Stimulated activated CD8-positive, alpha-beta memory T cell treated with anti-CD3 and anti-CD28 coated beads, Interleukin-7, amount 100 ng/mL, for 24 hours (primary cell): ENCODE data around the gene ST7L.

Experiments
- DNase-seq: peaks from one replicate; pipeline ENCODE4 v3.0.0-alpha.2; 2020; ENCODE audit warnings: low read depth

The ST7L gene

GRCh38 chr1:112515311-112516009 lies 103.5 kb downstream of the ST7L start:
- DNase-seq: no peak

- DNase-seq: no peak
Observed at GRCh38 chr1:112514901-112515300, 104.0 kb downstream of the ST7L start.

- DNase-seq: no peak
Observed at GRCh38 chr1:112513112-112513870, 105.7 kb downstream of the ST7L start.

DNA sequence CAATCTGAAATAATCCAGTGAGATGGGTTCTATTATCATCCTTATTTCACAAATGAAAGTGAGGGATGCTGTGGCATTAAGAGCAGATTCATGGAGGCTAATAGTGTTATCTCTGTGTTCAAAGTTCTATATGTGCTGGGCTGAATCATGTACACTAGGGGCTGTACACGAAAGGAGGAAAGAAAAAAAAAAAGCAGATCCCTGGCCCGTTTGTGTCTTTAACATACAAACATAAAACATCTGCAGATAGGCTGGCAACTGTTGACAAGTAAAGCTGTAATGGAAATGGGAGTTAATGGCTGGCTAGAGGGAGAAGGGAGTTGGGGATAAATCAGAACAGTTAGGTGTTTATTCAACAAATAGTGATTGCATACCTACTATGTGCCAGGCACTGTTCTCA lies 107.0 kb downstream of the ST7L start:
- DNase-seq: no peak

DNA sequence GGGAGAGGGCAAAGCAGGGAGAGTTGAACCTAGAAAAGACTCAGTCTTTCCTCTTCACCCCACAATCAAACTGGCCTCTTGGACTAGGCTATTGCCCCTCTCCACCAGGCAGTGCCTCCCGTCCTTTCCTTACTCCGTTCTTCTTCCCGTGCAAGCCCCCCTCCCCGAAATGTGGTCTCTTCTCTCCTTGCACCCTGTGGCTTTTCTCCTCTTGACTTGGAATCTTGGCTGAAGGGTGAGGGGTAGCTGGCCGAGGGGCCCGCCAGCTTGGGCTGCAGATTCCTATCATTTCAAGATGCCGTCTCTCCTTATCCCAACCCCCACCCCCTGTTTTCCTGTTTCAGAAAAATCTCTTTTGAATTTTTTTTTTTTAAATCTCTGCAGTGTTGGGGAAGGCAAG lies 108.6 kb downstream of the ST7L start:
- DNase-seq: no peak

DNA sequence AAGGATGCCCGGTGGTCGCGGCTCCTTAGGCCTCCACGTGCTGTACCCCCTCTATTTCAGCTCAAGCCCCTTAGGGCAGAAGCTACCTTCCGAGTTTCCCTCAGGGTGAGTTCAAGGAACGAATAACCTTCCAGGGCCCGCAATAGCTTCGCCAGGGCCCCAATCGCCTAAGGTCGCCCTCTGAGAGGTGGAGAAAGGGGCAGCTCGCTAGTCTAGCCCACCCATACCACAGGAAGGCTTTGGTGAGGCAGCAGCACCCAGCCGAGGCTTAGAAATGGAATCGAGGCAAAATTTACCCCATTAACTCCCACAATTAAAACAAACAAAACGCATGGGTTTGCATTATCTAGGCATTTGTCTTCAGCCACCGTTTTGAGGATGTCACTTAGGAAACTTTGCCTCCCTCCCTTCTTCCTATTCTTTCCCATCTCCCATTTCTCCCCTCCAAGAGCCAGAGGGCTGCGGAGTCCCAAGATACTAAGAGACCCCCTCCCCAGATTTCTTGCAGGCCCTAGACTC lies 109.2 kb downstream of the ST7L start:
- no peak for DNase-seq

DNA sequence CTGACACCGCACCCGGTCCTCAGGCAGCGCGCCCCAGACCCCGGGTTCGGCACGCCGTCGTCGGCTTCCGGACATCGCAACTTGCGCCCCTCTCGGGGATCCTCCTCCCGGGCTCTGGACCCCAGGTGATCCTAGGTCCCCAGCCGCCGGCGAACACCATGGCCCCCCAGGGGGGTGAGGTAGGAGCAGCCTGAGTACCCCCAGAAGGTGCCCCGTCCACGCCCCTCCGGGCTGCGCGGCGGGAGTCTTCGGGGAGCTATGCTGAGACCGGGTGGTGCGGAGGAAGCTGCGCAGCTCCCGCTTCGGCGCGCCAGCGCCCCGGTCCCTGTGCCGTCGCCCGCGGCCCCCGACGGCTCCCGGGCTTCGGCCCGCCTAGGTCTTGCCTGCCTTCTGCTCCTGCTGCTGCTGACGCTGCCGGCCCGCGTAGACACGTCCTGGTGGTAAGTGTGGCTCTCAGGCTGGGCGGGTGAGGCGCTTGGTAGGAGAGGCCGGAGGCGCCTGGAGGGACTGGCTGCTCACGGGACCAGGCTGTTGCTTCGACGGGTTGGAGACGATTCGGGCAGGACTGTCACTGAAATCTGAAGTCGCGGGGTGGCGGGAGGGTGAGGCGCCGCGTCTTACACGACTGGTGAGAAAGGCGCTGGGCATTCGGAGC lies 109.8 kb downstream of the ST7L start:
- no peak for DNase-seq

DNA sequence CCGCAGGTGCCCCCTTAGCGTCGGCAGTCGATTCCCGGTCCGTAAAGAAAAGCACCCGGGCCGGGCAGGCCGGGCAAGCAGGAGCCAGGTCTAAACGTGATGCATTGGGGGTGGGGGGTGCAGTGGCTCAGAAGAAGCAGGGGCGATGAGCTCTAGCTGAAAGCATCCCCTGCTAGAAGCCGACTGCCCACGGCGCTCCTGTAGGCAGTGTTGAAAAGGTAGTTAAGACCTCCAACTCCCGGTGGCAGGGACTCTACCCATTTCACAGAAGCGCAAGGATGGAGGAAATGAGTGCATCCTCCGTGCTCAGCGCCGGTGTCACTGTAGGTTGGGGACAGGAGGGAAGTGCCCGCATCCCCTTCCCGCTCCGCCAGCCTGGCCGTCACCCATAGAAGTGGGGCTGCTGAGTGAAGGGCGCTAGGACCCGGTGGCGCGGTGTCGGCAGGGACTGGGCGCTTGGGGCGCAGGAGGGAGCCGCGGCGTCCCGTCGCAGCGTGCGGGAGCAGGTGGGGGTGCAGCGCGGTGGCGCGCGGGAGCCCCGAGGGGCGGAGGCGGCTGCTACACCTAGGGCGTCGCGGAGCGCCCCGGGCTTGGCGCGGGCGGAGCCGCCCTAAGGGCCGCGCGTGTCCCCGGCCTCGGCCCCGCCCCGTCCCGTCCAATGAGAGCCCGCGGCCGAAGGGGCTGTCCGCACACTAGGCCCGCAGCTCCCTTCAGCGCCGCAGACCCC lies 110.5 kb downstream of the ST7L start, which contains the start of gene WNT2B:
TSS of gene WNT2B (plus strand) at position 688 of the 727 bp plus-strand sequence. CDS start 298 bp downstream, outside the sequence.
- no peak for DNase-seq

GRCh38 chr1:112507921-112508277 lies 111.0 kb downstream of the ST7L start:
- DNase-seq: no peak

DNA sequence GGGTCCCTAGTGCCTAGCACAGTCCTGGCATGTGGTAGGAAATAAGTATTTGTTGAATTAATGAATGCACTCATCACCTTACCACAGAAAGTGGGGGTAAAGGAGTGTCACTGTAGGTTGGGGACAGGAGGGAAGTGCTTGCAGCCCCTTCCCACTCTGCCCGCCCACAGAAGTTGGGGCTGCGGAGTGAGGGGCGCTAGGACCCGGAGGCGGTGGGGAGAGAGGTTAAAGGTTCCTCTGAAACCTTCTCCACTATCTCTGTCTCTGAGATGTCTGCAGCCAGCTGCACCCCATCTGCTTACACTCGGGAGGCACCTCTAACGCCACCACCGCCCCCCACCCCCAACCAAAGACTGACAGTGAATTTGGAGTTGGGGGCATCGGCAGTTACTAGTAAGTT lies 111.6 kb downstream of the ST7L start:
- DNase-seq: no peak

DNA sequence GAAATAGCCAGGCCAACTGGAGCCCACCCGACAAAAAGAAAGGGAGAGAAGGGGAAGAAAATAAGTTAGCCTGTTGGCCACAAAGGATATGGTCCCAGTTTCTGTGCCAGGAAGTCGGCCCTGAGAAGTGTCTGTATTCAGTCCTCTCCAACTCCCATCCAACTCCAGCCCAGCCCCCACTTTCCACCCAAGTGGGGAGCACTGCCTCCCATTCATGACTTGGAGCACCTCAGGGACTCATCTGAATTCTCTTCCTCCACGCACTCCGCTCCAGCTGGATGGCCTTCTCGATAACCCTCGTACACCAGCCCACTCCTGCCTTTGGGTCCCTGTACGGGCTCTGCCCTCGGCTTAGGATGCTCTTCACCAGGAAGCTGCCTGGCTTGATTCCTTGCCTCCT lies 112.2 kb downstream of the ST7L start:
- no peak for DNase-seq

- no peak for DNase-seq
Observed at GRCh38 chr1:112506306-112506705, 112.6 kb downstream of the ST7L start.

- no peak for DNase-seq
Observed at GRCh38 chr1:112505878-112506277, 113.1 kb downstream of the ST7L start.

GRCh38 chr1:112505400-112505785 lies 113.5 kb downstream of the ST7L start:
- no peak for DNase-seq

DNA sequence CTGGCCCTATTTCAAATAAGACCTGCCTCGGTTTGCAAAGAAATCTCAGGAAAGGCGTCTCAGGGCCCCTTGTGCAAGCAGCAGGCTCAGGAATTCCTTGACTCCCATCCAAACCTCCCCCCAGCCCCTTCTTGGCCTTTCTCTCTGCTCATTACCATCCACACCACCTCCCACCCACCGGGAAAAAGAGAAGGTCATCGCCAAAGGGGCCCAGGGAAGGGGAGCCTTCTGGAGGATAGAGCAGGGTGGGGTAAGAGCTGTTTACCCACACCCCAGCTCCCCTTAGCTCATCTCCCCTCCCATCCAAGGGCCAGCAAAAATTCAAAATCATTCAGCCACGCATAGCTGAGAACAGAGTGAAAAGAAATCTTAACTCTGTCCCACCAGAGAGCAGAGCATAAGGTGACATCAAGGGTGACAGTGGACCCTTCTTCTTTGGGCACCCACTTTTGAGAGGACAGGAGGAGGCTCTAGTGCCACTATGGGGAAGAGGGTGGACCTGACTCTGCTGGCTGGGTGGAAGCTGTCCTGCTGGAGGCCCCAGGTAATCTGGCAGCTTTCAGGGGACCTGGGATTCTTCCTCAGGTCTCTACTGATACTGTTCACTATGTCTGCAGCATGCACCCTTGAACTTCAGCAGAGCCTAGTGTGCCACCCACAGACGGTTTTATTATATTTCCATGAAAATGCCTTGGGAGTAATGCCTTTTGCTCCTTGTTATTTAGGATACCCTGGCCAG lies 114.1 kb downstream of the ST7L start:
- no peak for DNase-seq

GRCh38 chr1:112504001-112504660 lies 114.8 kb downstream of the ST7L start:
- no peak for DNase-seq

DNA sequence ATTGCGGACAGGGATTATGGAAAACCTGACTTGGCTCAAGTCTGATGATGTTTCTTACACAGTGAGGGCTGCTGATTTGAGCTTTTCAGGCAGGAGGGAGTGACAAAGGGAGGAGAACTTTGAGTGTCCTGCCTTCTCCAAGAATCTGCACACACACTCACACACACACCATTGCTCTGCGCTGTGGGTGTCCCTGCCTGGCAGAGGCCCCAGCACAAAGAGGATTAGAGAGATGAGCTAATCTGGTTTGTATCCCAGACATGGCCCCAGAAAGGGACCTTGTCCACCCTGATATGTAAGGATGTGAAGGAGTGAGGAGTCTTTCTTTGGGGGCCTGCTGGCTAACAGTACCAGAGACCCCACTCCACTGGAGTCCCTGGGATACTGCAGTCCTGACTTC lies 116.1 kb downstream of the ST7L start:
- DNase-seq: no peak

DNA sequence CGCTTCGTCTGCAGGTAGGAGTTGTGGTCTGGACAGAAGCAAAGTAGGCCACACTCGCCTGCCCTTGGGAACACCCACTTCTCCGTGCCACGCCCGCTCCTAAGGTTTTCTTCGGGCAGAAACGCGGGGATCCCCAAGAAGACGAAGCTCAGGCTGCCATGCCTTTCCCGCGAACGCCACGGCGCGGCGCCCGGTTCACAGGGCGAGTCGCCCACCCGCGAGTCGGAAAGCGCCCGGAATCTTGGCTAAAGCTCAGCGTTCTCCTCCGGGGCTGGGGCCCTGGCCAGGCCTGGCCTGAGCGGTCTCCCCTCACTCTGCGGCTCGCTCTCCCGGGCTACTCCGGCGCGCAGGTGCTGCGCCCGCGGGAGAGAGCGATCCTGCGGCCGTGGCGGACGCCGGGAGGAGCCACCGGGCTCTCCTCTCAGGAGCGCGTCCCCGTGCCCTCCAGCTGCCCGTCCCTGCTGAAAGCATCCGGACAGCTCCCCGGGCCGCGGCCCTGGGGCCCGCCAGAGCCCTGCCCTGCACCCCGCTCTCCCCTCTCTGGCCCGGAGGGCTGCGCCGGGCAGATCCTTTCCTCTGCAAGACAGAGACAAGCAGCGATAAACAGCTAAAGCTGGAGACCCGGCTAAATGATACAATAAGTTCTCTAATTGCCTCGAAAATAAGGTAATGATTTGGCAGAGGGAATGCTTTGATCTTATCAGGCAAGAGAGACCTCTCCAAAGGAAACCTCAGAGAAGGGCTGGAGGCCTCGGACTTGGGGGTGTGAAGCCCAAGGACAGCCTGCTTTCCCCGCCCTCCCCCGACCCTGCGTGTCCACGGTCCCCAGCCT lies 116.9 kb downstream of the ST7L start:
- no peak for DNase-seq

GRCh38 chr1:112496290-112496689 lies 122.7 kb downstream of the ST7L start:
- no peak for DNase-seq

DNA sequence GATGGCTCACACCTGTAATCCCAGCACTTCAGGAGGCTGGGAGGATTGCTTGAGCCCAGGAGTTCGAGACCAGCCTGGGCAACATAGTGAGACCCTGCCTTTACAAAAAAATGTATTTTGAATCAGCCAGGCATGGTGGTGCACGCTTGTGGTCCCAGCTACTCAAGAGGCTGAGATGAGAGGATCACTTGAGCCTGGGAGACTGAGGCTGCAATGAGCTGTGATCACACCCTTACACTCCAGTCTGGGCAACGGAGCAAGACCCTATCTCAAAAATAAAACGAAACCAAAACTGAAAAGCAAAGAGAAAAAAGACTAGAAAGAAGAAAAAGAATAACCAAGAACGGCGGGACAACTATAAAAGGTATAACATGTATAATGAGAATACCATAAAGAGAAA lies 125.6 kb downstream of the ST7L start:
- DNase-seq: no peak
